A549 (cell line): Measurements from ENCODE around the gene FLVCR2. TPM values are rescaled to one million over a fixed set of nuclear protein-coding genes. Genes with fewer than 3 reads are reported as not detected.
"Not testable (repeated sequence)": the region's sequence is repeated elsewhere in the genome, so short reads cannot be mapped to it uniquely, and the experiment has no call there.

ENCODE experiments used
- ATAC-seq, 2 experiments: fragments of 200-7000 bp in 1 of 2; fragments of >200 bp in 1 of 2; cut with Nextera tagmentation in 1 of 2; cut with Tn5 transposase in 1 of 2; 3 replicates each; pipeline versions ENCODE4 v1.8.0 to v1.9.1; 2018 to 2020; ENCODE audit warnings: mild to moderate bottlenecking in 1 of 2, moderate library complexity in 1 of 2
- CTCF ChIA-PET: fragments of 300-600 bp; sonication (Branson Sonifier 250); formaldehyde crosslinking; extraction: SDS; loops from one replicate; lab custom pipeline; 2021; ENCODE audit warnings: antibody characterized with exemption, inconsistent platforms; lab: Yijun Ruan, JAX
- POLR2A ChIA-PET: fragments of 350-600 bp; formaldehyde crosslinking; extraction: SDS; loops from one replicate; lab custom pipeline; 2021; ENCODE audit warnings: antibody characterized with exemption, inconsistent platforms; lab: Yijun Ruan, JAX
- DNase-seq, 2 experiments: peaks; one replicate each; pipeline versions ENCODE4 v3.0.0 to v3.0.0-alpha.2; 2011 to 2016; ENCODE audit warnings: low read depth in 1 of 2, low spot score in 1 of 2
- FAIRE-seq: peaks from 2 replicates; lab custom pipeline; 2011; peaks lifted over from hg19 to GRCh38; lab: Jason Lieb, UNC
- H3K27ac ChIP-seq, 2 experiments: fragments of >200 bp; sonication (Bioruptor Twin); formaldehyde crosslinking; 3 replicates each; pipeline ENCODE4 v1.5.1; 2016 to 2017
- H3K4me1 ChIP-seq: fragments of >200 bp; sonication (Bioruptor Twin); formaldehyde crosslinking; 3 replicates; pipeline ENCODE4 v1.6.1; 2016
- H3K4me2 ChIP-seq: fragments of >200 bp; sonication (Bioruptor Twin); formaldehyde crosslinking; 3 replicates; pipeline ENCODE4 v1.6.1; 2016
- H3K4me3 ChIP-seq: fragments of >200 bp; sonication (Bioruptor Twin); formaldehyde crosslinking; 3 replicates; pipeline ENCODE4 v1.5.1; 2016
- H3K9me3 ChIP-seq: fragments of >200 bp; sonication (Bioruptor Twin); formaldehyde crosslinking; 3 replicates; pipeline ENCODE4 v1.6.1; 2016
- CHD4 ChIP-seq: fragments of 200-600 bp; sonication (generic); IDR thresholded peaks from 2 replicates; pipeline ENCODE4 v1.6.1; 2016; ENCODE audit warnings: antibody characterized with exemption, mild to moderate bottlenecking, borderline replicate concordance
- GATA3 ChIP-seq: IDR thresholded peaks from 2 replicates; pipeline ENCODE4 v1.6.1; 2012; ENCODE audit warnings: borderline replicate concordance
- HEYL ChIP-seq: fragments of 250-450 bp; sonication (Bioruptor Pico); IDR thresholded peaks from 2 replicates; pipeline ENCODE4 v1.8.0; 2021; ENCODE audit warnings: mild to moderate bottlenecking, moderate library complexity
- HOXB13 ChIP-seq: fragments of 250-450 bp; sonication (Bioruptor Pico); IDR thresholded peaks from 2 replicates; pipeline ENCODE4 v1.5.0; 2020; ENCODE audit warnings: low read depth, mild to moderate bottlenecking, moderate library complexity
- HOXB5 ChIP-seq: fragments of 250-450 bp; sonication (Bioruptor Pico); IDR thresholded peaks from 2 replicates; pipeline ENCODE4 v1.5.0; 2020; ENCODE audit warnings: mild to moderate bottlenecking, moderate library complexity
- MAZ ChIP-seq: fragments of 150-350 bp; IDR thresholded peaks from 2 replicates; pipeline ENCODE4 v1.6.1; 2014; ENCODE audit warnings: antibody characterized with exemption, low read depth, low read length, borderline replicate concordance
- RCOR1 ChIP-seq: fragments of 150-350 bp; IDR thresholded peaks from 2 replicates; pipeline ENCODE4 v1.6.1; 2014; ENCODE audit warnings: antibody characterized with exemption, low read length, low read depth
- WGBS: methylation state at CpG from one replicate; pipeline ENCODE4 v1.1.6; 2017; ENCODE audit errors: missing lambda C conversion rate; 5-methylcytosine and 5-hydroxymethylcytosine counted together
- polyA plus RNA-seq, 4 experiments: library from polyadenylated mRNA; depleted of rRNA in 3 of 4; stranded (reverse); fragments of >200 nt; fragmentation: RNase III in 1 of 4; extraction: RNeasy Plus Mini Kit Qiagen cat#74134 plus additional on column Dnase treatment in 1 of 4; gene quantifications; 2 replicates in 3 of 4; 3 replicates in 1 of 4; pipeline ENCODE4 v1.2.3, GENCODE V29; 2011 to 2017
- small RNA-seq, 6 experiments: library from RNA; depleted of rRNA; stranded (forward); fragments of <200 nt; gene quantifications; one replicate each; pipeline ENCODE3, GENCODE V24; 2012

Gene FLVCR2
- polyA plus RNA-seq, 2 of the 4 experiments (the other 2 are of a cell fraction), result 3.8 to 3.9 TPM

DNA sequence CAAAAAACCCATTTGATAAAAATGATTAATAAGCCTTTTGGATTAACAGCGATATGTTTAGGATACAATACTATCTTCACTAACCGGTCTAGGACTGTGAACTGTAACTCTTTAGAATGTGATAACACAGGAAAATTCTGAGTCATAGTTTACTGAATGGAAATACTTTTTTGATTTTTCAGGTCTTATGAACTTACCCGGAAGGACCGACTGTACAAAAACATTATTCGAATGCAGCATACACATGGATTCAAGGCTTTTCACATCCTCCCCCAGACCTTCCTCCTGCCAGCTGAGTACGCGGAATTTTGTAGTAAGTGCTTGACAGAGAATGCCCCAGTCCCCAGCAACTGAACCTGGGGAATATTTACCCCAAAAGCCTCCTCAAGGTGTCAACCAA, 111.6 kb downstream of the FLVCR2 start:
- ATAC-seq (no peak), FAIRE-seq (no peak), DNase-seq (no peak)
- 93% methylated on average over 7 of the region's 7 CpGs for WGBS
- H3K4me1 ChIP-seq, result no peaks in the 10 kb centered on the region
- H3K4me3 ChIP-seq, result no peak overlapping the region
- POLR2A ChIA-PET, result no interaction called here
- H3K27ac ChIP-seq, result no peak overlapping the region
- no peak overlapping the region for H3K4me2 ChIP-seq
- H3K9me3 ChIP-seq, result no peaks in the 10 kb centered on the region
- CTCF ChIA-PET, result interaction anchor here (1.6 kb wide), 1 partner anchor 361 kb away, joined by 5 read pairs; no protein-coding TSS in a partner anchor
- no peak for TF ChIP-seq RCOR1

DNA sequence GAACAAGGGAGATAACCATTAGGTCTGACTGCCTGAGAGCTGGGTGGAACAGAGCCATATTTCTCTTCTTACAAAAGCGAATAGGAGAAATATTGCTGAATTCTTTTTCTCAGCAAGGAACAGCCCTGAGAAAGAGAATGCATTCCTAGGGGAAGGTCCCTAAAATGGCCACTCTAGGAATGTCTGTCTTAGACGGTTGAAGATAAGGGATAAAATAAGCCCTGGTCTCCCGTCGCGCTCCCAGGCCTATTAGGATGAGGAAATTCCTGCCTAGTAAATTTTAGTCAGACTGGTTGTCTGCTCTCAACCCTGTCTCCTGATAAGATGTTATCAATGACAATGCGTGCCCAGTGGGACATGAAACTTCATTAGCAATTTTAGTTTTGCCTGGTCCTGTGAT, 116.6 kb downstream of the FLVCR2 start:
- H3K4me1 ChIP-seq, H3K27ac ChIP-seq, H3K9me3 ChIP-seq, FAIRE-seq, H3K4me2 ChIP-seq, POLR2A ChIA-PET, ATAC-seq, DNase-seq, H3K4me3 ChIP-seq: not testable (repeated sequence)
- CTCF ChIA-PET, result interaction anchor here (1.4 kb wide), 1 partner anchor 16 kb away, joined by 5 read pairs; no protein-coding TSS in a partner anchor
- WGBS, result 87% methylated on average over 6 of the region's 6 CpGs

DNA sequence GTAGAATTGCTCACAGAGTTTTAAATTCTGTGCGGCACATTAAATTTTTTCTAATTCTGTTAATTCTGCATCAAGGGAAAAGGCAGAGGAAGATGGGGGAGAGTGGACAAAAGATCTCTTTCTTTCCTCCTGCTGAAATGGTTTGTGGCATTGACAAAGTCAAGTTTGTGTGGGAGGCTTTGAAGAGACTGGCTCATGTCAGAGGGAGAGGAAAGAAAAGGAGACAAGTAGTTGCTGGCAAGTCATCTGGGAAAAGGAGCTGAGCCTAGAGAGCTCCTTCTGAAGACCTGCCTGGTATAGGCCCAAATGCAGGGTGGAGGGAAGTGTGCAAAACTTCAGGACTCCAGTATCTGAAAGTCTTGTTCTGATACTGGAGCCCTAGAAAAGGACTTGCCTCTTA, 119.0 kb downstream of the FLVCR2 start:
- ATAC-seq, result no peak

More for the DNA sequence above, 119.0 kb downstream of the FLVCR2 start:
- TF ChIP-seq MAZ (no peak), HEYL (CRISPR knock-in tag) (no peak), GATA3 (no peak), CHD4 (no peak), RCOR1 (no peak), HOXB5 (CRISPR knock-in tag) (no peak), HOXB13 (CRISPR knock-in tag) (no peak)
- H3K4me2 ChIP-seq, result no peak overlapping the region
- no peak overlapping the region for H3K4me3 ChIP-seq
- no peak overlapping the region for H3K27ac ChIP-seq
- FAIRE-seq, result no peak
- ChIA-PET CTCF (interaction anchor here (0.6 to 2.8 kb wide), 6 partner anchors 11 to 689 kb away, joined by 3 to 19 read pairs (median 5); partner anchors contain the start of gene FLVCR2), POLR2A (no interaction called here)
- DNase-seq, result no peak
- no peaks in the 10 kb centered on the region for H3K9me3 ChIP-seq
- WGBS, result 94% methylated on average over 1 of the region's 1 CpG
- H3K4me1 ChIP-seq, result no peaks in the 10 kb centered on the region

Small RNA genes lying within 50 kb of the gene (small RNA-seq; reads per million reads assigned to genes)
- gene RNA5SP387, result 0 to 0.69 (median 0.13) reads per million in 6 experiments

Other genes with a start within 250 kb of the FLVCR2 start
- gene JDP2, start 150.6 kb upstream of the FLVCR2 start, polyA plus RNA-seq (2011; rRNA removed), result 17.2 and 31.2 TPM in 2 replicates
- 22.4 to 25.4 TPM (median 23.2 TPM) in 3 replicates for gene JDP2, start 150.6 kb upstream of the FLVCR2 start, polyA plus RNA-seq (2017; fragmentation: RNase III; extraction: RNeasy Plus Mini Kit Qiagen cat#74134 plus additional on column Dnase treatment)
- not detected in 2 replicates for gene BATF, start 56.2 kb upstream of the FLVCR2 start, polyA plus RNA-seq (2011; rRNA removed)
- not detected in 3 replicates for gene BATF, start 56.2 kb upstream of the FLVCR2 start, polyA plus RNA-seq (2017; fragmentation: RNase III; extraction: RNeasy Plus Mini Kit Qiagen cat#74134 plus additional on column Dnase treatment)
- gene ERG28, start 82.3 kb downstream of the FLVCR2 start, polyA plus RNA-seq (2011; rRNA removed), result 22.3 and 23.4 TPM in 2 replicates
- gene ERG28, start 82.3 kb downstream of the FLVCR2 start, polyA plus RNA-seq (2017; fragmentation: RNase III; extraction: RNeasy Plus Mini Kit Qiagen cat#74134 plus additional on column Dnase treatment), result 14.0 to 19.1 TPM (median 18.8 TPM) in 3 replicates
- gene TTLL5, start 82.6 kb downstream of the FLVCR2 start, polyA plus RNA-seq (2011; rRNA removed), result 23.7 and 36.7 TPM in 2 replicates
- gene TTLL5, start 82.6 kb downstream of the FLVCR2 start, polyA plus RNA-seq (2017; fragmentation: RNase III; extraction: RNeasy Plus Mini Kit Qiagen cat#74134 plus additional on column Dnase treatment), result 18.4 to 19.7 TPM (median 18.8 TPM) in 3 replicates